HCT116 (cell line): ENCODE results near the gene MYH14. TPM values are rescaled to one million over a fixed set of nuclear protein-coding genes. Genes with fewer than 3 reads are reported as not detected.

Experiments
- ATAC-seq: fragments of 200-7000 bp; cut with Tn5 transposase; 2 replicates; pipeline ENCODE4 v1.9.1; 2020; ENCODE audit warnings: mild to moderate bottlenecking, moderate library complexity
- BruUV-seq: library from RNA; stranded (reverse); fragments of 400-500 nt; replicated peaks from 2 replicates; lab custom pipeline; 2021; lab: Mats Ljungman, UMichigan
- CTCF ChIA-PET: fragments of 300-600 bp; sonication (Branson Sonifier 250); formaldehyde crosslinking; loops from one replicate; lab custom pipeline; 2021; ENCODE audit warnings: antibody characterized with exemption; lab: Charles Lee
- POLR2A ChIA-PET: fragments of 300-600, 350-600 bp; sonication (Branson Sonifier 250); formaldehyde crosslinking; loops from one replicate; lab custom pipeline; 2021; ENCODE audit warnings: antibody characterized with exemption; lab: Charles Lee
- RAD21 ChIA-PET, 2 experiments: fragments of 300-600 bp; sonication (Branson Sonifier 250); formaldehyde crosslinking; loops; one replicate each; lab custom pipeline; 2023; ENCODE audit warnings: low total read pairs in 2 of 2; ENCODE audit not compliant: uncharacterized antibody in 2 of 2, unreplicated experiment in 2 of 2, low non-redundant PET in 1 of 2; lab: Charles Lee
- DNase-seq: peaks from one replicate; pipeline ENCODE4 v3.0.0-alpha.2; 2010; ENCODE audit warnings: low read depth, low spot score
- H2AFZ ChIP-seq: fragments of 200-600 bp; shearing (Covaris generic), sonication (generic); 2 replicates; pipeline ENCODE4 v1.6.1; 2017; ENCODE audit warnings: low read depth, mixed run types, mixed read lengths, antibody characterized with exemption, low read length; ENCODE audit not compliant: poor library complexity, severe bottlenecking
- H3K27ac ChIP-seq: 2 replicates; pipeline ENCODE4 v1.5.1; 2012; ENCODE audit warnings: low read depth, low read length
- H3K27me3 ChIP-seq: fragments of 200-600 bp; sonication (generic); 2 replicates; pipeline ENCODE4 v1.6.1; 2016; ENCODE audit warnings: mixed run types, low read length, mixed read lengths; ENCODE audit not compliant: insufficient read depth
- H3K36me3 ChIP-seq, 2 experiments: fragments of 200-500 bp in 1 of 2; fragments of 200-600 bp in 1 of 2; sonication (Bioruptor generic) in 1 of 2; sonication (generic) in 1 of 2; 2 replicates each; pipeline versions ENCODE4 v1.5.1 to v1.6.1; 2014 to 2016; ENCODE audit warnings: low read length in 2 of 2, inconsistent platforms in 1 of 2, mixed read lengths in 1 of 2, mixed run types in 1 of 2; ENCODE audit not compliant: insufficient read depth in 2 of 2, control insufficient read depth in 1 of 2
- H3K4me1 ChIP-seq, 2 experiments: fragments of 200-600 bp in 1 of 2; sonication (generic) in 1 of 2; 2 replicates each; pipeline versions ENCODE4 v1.5.1 to v1.6.1; 2012 to 2017; ENCODE audit warnings: low read length in 2 of 2, inconsistent platforms in 1 of 2, mild to moderate bottlenecking in 1 of 2, mixed read lengths in 1 of 2, mixed run types in 1 of 2, moderate library complexity in 1 of 2; ENCODE audit not compliant: insufficient read depth in 2 of 2, control insufficient read depth in 1 of 2
- H3K4me2 ChIP-seq: fragments of 200-600 bp; sonication (generic); 2 replicates; pipeline ENCODE4 v1.6.1; 2017; ENCODE audit warnings: mixed run types, low read length, mixed read lengths
- H3K4me3 ChIP-seq, 2 experiments: fragments of 200-600 bp in 1 of 2; sonication (generic) in 1 of 2; replicated peaks in 1 of 2; 2 replicates each; pipeline ENCODE4 v1.5.1; 2011 to 2016; ENCODE audit warnings: low read length in 2 of 2, control low read depth in 1 of 2, low read depth in 1 of 2, mild to moderate bottlenecking in 1 of 2, mixed read lengths in 1 of 2, mixed run types in 1 of 2
- H3K79me2 ChIP-seq: fragments of 200-600 bp; sonication (generic); 2 replicates; pipeline ENCODE4 v1.6.1; 2017; ENCODE audit warnings: mild to moderate bottlenecking, mixed run types, low read length, moderate library complexity, mixed read lengths; ENCODE audit not compliant: insufficient read depth
- H3K9ac ChIP-seq: fragments of 200-600 bp; sonication (generic); 2 replicates; pipeline ENCODE4 v1.6.1; 2016; ENCODE audit warnings: low read length, mixed read lengths
- H3K9me2 ChIP-seq: fragments of 200-600 bp; sonication (generic), shearing (Covaris generic); 2 replicates; pipeline ENCODE4 v1.6.1; 2017; ENCODE audit warnings: mixed run types, mild to moderate bottlenecking, moderate library complexity; ENCODE audit not compliant: insufficient read depth
- H3K9me3 ChIP-seq, 2 experiments: fragments of 200-500 bp in 1 of 2; fragments of 200-600 bp in 1 of 2; sonication (Bioruptor generic) in 1 of 2; sonication (generic) in 1 of 2; 2 replicates each; pipeline ENCODE4 v1.6.1; 2014 to 2017; ENCODE audit warnings: low read length in 2 of 2, mixed read lengths in 2 of 2, inconsistent platforms in 1 of 2, low read depth in 1 of 2, mild to moderate bottlenecking in 1 of 2, mixed run types in 1 of 2, moderate library complexity in 1 of 2; ENCODE audit not compliant: control insufficient read depth in 1 of 2, insufficient read depth in 1 of 2
- H4K20me1 ChIP-seq: fragments of 200-600 bp; sonication (generic), shearing (Covaris generic); 2 replicates; pipeline ENCODE4 v1.6.1; 2017; ENCODE audit warnings: mixed run types, mild to moderate bottlenecking, moderate library complexity; ENCODE audit not compliant: insufficient read depth
- ATF3 ChIP-seq: IDR thresholded peaks from 2 replicates; pipeline ENCODE4 v1.6.1; 2012
- CEBPB ChIP-seq: IDR thresholded peaks from 2 replicates; pipeline ENCODE4 v1.6.1; 2012; ENCODE audit warnings: low read depth
- CTCF ChIP-seq, 3 experiments: fragments of 200-600 bp in 1 of 3; sonication (generic) in 1 of 3; IDR thresholded peaks in 2 of 3; conservative IDR thresholded peaks in 1 of 3; 2 replicates each; pipeline ENCODE4 v1.5.1; 2012 to 2017; ENCODE audit warnings: low read depth in 2 of 3, low read length in 2 of 3, antibody characterized with exemption in 1 of 3, borderline replicate concordance in 1 of 3, control low read depth in 1 of 3, mild to moderate bottlenecking in 1 of 3, mixed read lengths in 1 of 3, mixed run types in 1 of 3, moderate library complexity in 1 of 3; ENCODE audit not compliant: insufficient read depth in 1 of 3
- EGR1 ChIP-seq: IDR thresholded peaks from 2 replicates; pipeline ENCODE4 v1.6.1; 2012; ENCODE audit warnings: low read depth
- ELF1 ChIP-seq: IDR thresholded peaks from 2 replicates; pipeline ENCODE4 v1.6.1; 2012; ENCODE audit warnings: low read depth, borderline replicate concordance
- EZH2 ChIP-seq: fragments of 200-600 bp; sonication (generic); IDR thresholded peaks from 2 replicates; pipeline ENCODE4 v1.6.1; 2017; ENCODE audit warnings: antibody characterized with exemption, mixed run types
- EZH2phosphoT487 ChIP-seq: fragments of 200-600 bp; IDR thresholded peaks from 2 replicates; pipeline ENCODE4 v1.6.1; 2018; ENCODE audit warnings: antibody characterized with exemption, borderline replicate concordance
- JUND ChIP-seq: IDR thresholded peaks from 2 replicates; pipeline ENCODE4 v1.6.1; 2012
- MAX ChIP-seq: IDR thresholded peaks from 2 replicates; pipeline ENCODE4 v1.6.1; 2012
- POLR2A ChIP-seq: IDR thresholded peaks from 2 replicates; pipeline ENCODE4 v1.7.0; 2011; ENCODE audit warnings: borderline replicate concordance; ENCODE audit not compliant: insufficient read depth, insufficient read length; ENCODE audit errors: extremely low read depth
- RAD21 ChIP-seq: IDR thresholded peaks from 2 replicates; pipeline ENCODE4 v1.6.1; 2012; ENCODE audit warnings: low read depth, mild to moderate bottlenecking
- REST ChIP-seq: IDR thresholded peaks from 2 replicates; pipeline ENCODE4 v1.6.1; 2012; ENCODE audit warnings: low read depth
- SIN3A ChIP-seq: IDR thresholded peaks from 2 replicates; pipeline ENCODE4 v1.6.1; 2012; ENCODE audit warnings: low read depth
- SP1 ChIP-seq: IDR thresholded peaks from 2 replicates; pipeline ENCODE4 v1.6.1; 2012; ENCODE audit warnings: low read depth
- SRF ChIP-seq: IDR thresholded peaks from 2 replicates; pipeline ENCODE4 v1.6.1; 2012; ENCODE audit warnings: low read depth
- YY1 ChIP-seq: IDR thresholded peaks from 2 replicates; pipeline ENCODE4 v1.6.1; 2011; ENCODE audit warnings: low read length, low read depth, moderate library complexity, mild to moderate bottlenecking; ENCODE audit not compliant: insufficient replicate concordance; ENCODE audit errors: extremely low read depth
- ZBTB33 ChIP-seq: IDR thresholded peaks from 2 replicates; pipeline ENCODE4 v1.6.1; 2011; ENCODE audit warnings: mild to moderate bottlenecking, low read length, moderate library complexity; ENCODE audit not compliant: insufficient replicate concordance; ENCODE audit errors: extremely low read depth
- ZNF274 ChIP-seq: fragments of 200-500 bp; sonication (Bioruptor generic); IDR thresholded peaks from 2 replicates; pipeline ENCODE4 v1.6.1; 2014; ENCODE audit warnings: mild to moderate bottlenecking, low read depth, low read length, inconsistent platforms
- intact Hi-C: fragments of 100-400 bp; cut with micrococcal nuclease; formaldehyde crosslinking; loops from 2 replicates; pipeline ENCODE4 v1.10.0; 2022
- total RNA-seq: library from RNA; stranded (reverse); gene quantifications from one replicate; pipeline ENCODE4 v1.2.1, GENCODE V29; 2021; ENCODE audit not compliant: unreplicated experiment

The MYH14 gene
- total RNA-seq, 1 experiment from 2014 or later: 60.1 TPM

- intact Hi-C loops: no loop called here
- Histone ChIP-seq H3K4me1 (peaks cover 17 to 24% of the 10 kb centered on the region in 2 experiments), H3K9me3 (no peaks in the 10 kb centered on the region; a peak in 1 of 4 replicates), H3K4me3 (no peak overlapping the region), H3K79me2 (no peaks in the 10 kb centered on the region), H3K9me2 (no peaks in the 10 kb centered on the region), H3K27ac (no peak overlapping the region), H3K9ac (no peak overlapping the region), H3K4me2 (no peak overlapping the region), H3K27me3 (no peaks in the 10 kb centered on the region), H4K20me1 (no peaks in the 10 kb centered on the region), H2AFZ (no peak overlapping the region), H3K36me3 (peaks cover 2 to 13% of the 10 kb centered on the region in 2 experiments; a peak in 1 of 4 replicates)
- ATAC-seq: no peak
- ChIA-PET RAD21 (no interaction called here), POLR2A (no interaction called here), CTCF (no interaction called here)
- DNase-seq: no peak
- TF ChIP-seq EZH2phosphoT487 (no peak), CTCF (IDR thresholded peaks at IDR 0.05 in 2 of 3, conservative IDR thresholded peaks at IDR 0.05 in 1 of 3; ENCODE audit: borderline replicate concordance in 1 of 3, insufficient read depth in 1 of 3, low read depth in 2 of 3, low read length in 2 of 3) (no peak), EZH2 (no peak), MAX (no peak), SRF (no peak), SP1 (no peak), ZNF274 (no peak), RAD21 (no peak), YY1 (no peak), SIN3A (no peak), ELF1 (no peak), CEBPB (no peak), REST (no peak), ATF3 (no peak), POLR2A (no peak), JUND (no peak), ZBTB33 (no peak), EGR1 (no peak)
- no TSS peak for BruUV-seq
Observed at GRCh38 chr19:50210425-50210824, 7.0 kb downstream of the MYH14 start.
